Measurements from ENCODE around the gene SLIT3.

The SLIT3 gene

GRCh38 chr5:168810641-168811040 is 490.3 kb downstream of the SLIT3 start:
- Mint-ChIP-seq H3K4me3 (no peak overlapping the region), H3K27ac (no peak overlapping the region), H3K4me1 (no peaks in the 10 kb centered on the region), H3K36me3 (no peaks in the 10 kb centered on the region), H3K9me3 (no peaks in the 10 kb centered on the region), H3K27me3 (peaks cover 0 to 8% of the 10 kb centered on the region in 2 donors)
- ATAC-seq (replicated peaks) (no peak), DNase-seq (no peak)

- DNase-seq (no peak), ATAC-seq (replicated peaks) (no peak)
- Mint-ChIP-seq H3K9me3 (no peaks in the 10 kb centered on the region), H3K36me3 (no peaks in the 10 kb centered on the region), H3K4me1 (no peaks in the 10 kb centered on the region), H3K27me3 (peaks cover 0 to 8% of the 10 kb centered on the region in 2 donors), H3K27ac (no peak overlapping the region), H3K4me3 (no peak overlapping the region)
Measured at GRCh38 chr5:168809218-168809617, 491.7 kb downstream of the SLIT3 start.

DNA sequence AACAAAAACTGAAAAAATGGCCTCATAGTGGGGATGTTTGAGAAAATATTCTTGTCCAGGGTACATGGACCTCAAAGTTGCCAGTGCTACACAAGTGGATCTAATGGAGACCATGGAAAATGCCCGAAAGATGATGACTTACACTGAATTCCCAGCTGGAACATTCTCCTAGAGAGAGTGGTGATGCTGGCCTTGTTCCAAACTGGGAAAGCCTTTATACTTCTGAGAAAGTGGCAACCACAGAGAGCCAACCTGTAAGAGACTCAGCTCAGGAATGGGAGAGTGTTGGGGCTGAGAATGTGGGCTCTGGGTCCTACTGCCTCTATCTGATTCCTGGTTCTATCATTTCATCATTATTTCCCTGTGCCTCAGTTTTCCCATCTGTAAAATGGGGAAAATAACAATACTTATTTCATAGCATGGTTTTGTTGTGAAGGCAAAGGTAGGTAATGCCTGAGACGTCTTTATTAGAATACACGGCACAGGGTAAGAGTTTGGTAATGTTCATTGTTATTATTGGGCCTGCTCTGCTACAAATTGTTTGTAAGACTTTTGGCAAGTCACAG is 492.8 kb downstream of the SLIT3 start:
- no peak for DNase-seq
- no peak overlapping the region for H3K27ac Mint-ChIP-seq
- no peaks in the 10 kb centered on the region for H3K4me1 Mint-ChIP-seq
- peaks cover 6 to 13% of the 10 kb centered on the region in 2 donors for H3K27me3 Mint-ChIP-seq
- H3K36me3 Mint-ChIP-seq: no peaks in the 10 kb centered on the region
- no peak for ATAC-seq (replicated peaks)
- no peaks in the 10 kb centered on the region for H3K9me3 Mint-ChIP-seq
- H3K4me3 Mint-ChIP-seq: no peak overlapping the region

DNA sequence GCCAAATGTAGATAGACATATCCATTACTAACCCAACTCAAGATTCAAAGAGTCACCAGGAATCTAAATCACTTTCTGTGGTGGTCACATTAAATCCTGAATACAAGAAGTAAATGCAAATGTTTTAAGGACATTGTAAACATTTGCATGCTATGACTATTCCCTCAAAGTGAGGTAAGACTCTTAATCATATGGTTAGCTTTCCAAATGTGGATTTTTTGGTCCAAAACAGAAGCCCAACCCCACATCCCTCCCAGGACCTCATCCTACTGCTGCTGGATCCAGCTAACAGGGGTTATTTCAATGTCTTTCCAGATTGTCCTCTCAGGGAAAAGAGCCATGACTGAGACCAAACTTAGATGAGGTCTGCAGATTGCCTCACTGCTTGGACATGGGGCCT is 493.7 kb downstream of the SLIT3 start:
- Mint-ChIP-seq H3K9me3 (no peaks in the 10 kb centered on the region), H3K27me3 (peaks cover 6 to 13% of the 10 kb centered on the region in 2 donors), H3K4me3 (no peak overlapping the region), H3K27ac (no peak overlapping the region), H3K4me1 (no peaks in the 10 kb centered on the region), H3K36me3 (no peaks in the 10 kb centered on the region)
- DNase-seq (no peak), ATAC-seq (replicated peaks) (no peak)

GRCh38 chr5:168803541-168803940 is 497.4 kb downstream of the SLIT3 start:
- no peaks in the 10 kb centered on the region for H3K9me3 Mint-ChIP-seq
- ATAC-seq (replicated peaks) (no peak), DNase-seq (no peak)
- H3K27me3 Mint-ChIP-seq: peaks cover 13 to 15% of the 10 kb centered on the region in 2 donors
- H3K36me3 Mint-ChIP-seq: no peaks in the 10 kb centered on the region
- H3K4me3 Mint-ChIP-seq: no peak overlapping the region
- no peak overlapping the region for H3K27ac Mint-ChIP-seq
- no peaks in the 10 kb centered on the region for H3K4me1 Mint-ChIP-seq

GRCh38 chr5:168802337-168802736 is 498.6 kb downstream of the SLIT3 start:
- DNase-seq (no peak), ATAC-seq (replicated peaks) (no peak)
- Mint-ChIP-seq H3K4me1 (no peaks in the 10 kb centered on the region), H3K36me3 (no peaks in the 10 kb centered on the region), H3K27me3 (peaks cover 11 to 13% of the 10 kb centered on the region in 2 donors), H3K9me3 (no peaks in the 10 kb centered on the region), H3K27ac (no peak overlapping the region), H3K4me3 (no peak overlapping the region)

- H3K4me1 Mint-ChIP-seq: no peaks in the 10 kb centered on the region
Measured at GRCh38 chr5:168801567-168801966, 499.4 kb downstream of the SLIT3 start.

DNA sequence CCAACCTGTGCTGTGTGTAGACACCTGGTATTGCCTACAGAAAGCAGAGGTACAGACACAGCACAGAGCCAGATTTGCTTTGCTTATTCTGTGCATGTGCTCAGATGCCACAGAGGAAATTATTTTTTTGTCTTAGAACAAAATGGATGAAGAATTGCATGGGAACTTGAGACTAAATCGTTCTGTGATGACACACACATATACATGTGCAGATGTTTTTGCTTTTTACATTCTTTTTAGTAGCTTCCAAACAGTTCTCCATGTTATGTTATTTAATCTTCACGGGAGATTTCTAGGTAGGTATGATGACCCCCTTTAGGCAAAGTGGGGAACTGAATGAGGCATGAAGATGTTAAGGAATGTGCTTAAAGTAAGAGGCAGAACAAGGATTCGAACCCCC is 500.2 kb downstream of the SLIT3 start:
- no peak for ATAC-seq (replicated peaks)
- Mint-ChIP-seq H3K4me1 (no peaks in the 10 kb centered on the region), H3K27ac (no peak overlapping the region)

More at GRCh38 chr5:168801567-168801966, 499.4 kb downstream of the SLIT3 start:
- DNase-seq: no peak
- Mint-ChIP-seq H3K36me3 (no peaks in the 10 kb centered on the region), H3K9me3 (no peaks in the 10 kb centered on the region), H3K4me3 (no peak overlapping the region), H3K27ac (no peak overlapping the region), H3K27me3 (peaks cover 11 to 16% of the 10 kb centered on the region in 2 donors)
- ATAC-seq (replicated peaks): no peak

GRCh38 chr5:168798065-168799023 is 502.6 kb downstream of the SLIT3 start:
- H3K9me3 Mint-ChIP-seq: no peaks in the 10 kb centered on the region
- no peak overlapping the region for H3K4me3 Mint-ChIP-seq
- H3K4me1 Mint-ChIP-seq: no peaks in the 10 kb centered on the region
- H3K36me3 Mint-ChIP-seq: no peaks in the 10 kb centered on the region
- DNase-seq (no peak), ATAC-seq (replicated peaks) (no peak)
- peaks cover 5 to 15% of the 10 kb centered on the region in 2 donors for H3K27me3 Mint-ChIP-seq
- no peak overlapping the region for H3K27ac Mint-ChIP-seq

More for the DNA sequence above, 500.2 kb downstream of the SLIT3 start:
- Mint-ChIP-seq H3K9me3 (no peaks in the 10 kb centered on the region), H3K36me3 (no peaks in the 10 kb centered on the region), H3K27me3 (peaks cover 11 to 20% of the 10 kb centered on the region in 2 donors), H3K4me3 (no peak overlapping the region)
- no peak for DNase-seq

- Mint-ChIP-seq H3K36me3 (no peaks in the 10 kb centered on the region), H3K4me1 (no peaks in the 10 kb centered on the region), H3K4me3 (no peak overlapping the region), H3K9me3 (no peaks in the 10 kb centered on the region), H3K27me3 (peaks cover 5 to 11% of the 10 kb centered on the region in 2 donors), H3K27ac (no peak overlapping the region)
- no peak for ATAC-seq (replicated peaks)
- DNase-seq: no peak
Measured at GRCh38 chr5:168796593-168797580, 504.1 kb downstream of the SLIT3 start.

DNA sequence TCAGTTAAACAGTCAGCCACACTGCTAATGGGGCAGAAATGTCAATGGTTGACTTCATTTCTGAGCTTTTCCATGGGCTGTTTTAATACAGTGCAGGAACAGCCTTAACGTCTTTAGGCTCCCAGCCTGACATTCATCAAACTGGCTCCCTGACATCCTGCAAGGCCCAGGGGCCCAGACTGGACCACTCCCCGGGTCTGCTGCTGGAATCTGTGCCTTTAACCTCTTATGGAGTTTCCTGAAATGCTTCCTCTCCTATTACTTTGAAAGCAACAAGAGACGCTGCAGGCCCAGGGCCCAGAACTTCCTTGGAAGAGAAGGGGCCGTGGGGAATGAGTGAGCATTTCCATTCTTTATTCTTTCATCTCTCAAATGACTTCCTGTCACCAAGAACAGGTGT is 504.9 kb downstream of the SLIT3 start:
- no peak overlapping the region for H3K4me3 Mint-ChIP-seq
- no peak overlapping the region for H3K27ac Mint-ChIP-seq
- no peaks in the 10 kb centered on the region for H3K36me3 Mint-ChIP-seq
- H3K27me3 Mint-ChIP-seq: peaks cover under 1 to 7% of the 10 kb centered on the region in 2 donors
- H3K9me3 Mint-ChIP-seq: no peaks in the 10 kb centered on the region
- ATAC-seq (replicated peaks) (no peak), DNase-seq (no peak)
- H3K4me1 Mint-ChIP-seq: no peaks in the 10 kb centered on the region

GRCh38 chr5:168793841-168794837 is 506.8 kb downstream of the SLIT3 start:
- H3K4me1 Mint-ChIP-seq: no peaks in the 10 kb centered on the region
- ATAC-seq (replicated peaks): peak in 1 of 2 donors; percentile 14
- H3K27ac Mint-ChIP-seq: no peak overlapping the region
- DNase-seq: no peak
- H3K9me3 Mint-ChIP-seq: no peaks in the 10 kb centered on the region
- H3K4me3 Mint-ChIP-seq: no peak overlapping the region
- no peaks in the 10 kb centered on the region for H3K36me3 Mint-ChIP-seq
- peaks cover 0 to 7% of the 10 kb centered on the region in 2 donors for H3K27me3 Mint-ChIP-seq

GRCh38 chr5:168792678-168793077 is 508.3 kb downstream of the SLIT3 start:
- no peak overlapping the region for H3K4me3 Mint-ChIP-seq
- no peaks in the 10 kb centered on the region for H3K9me3 Mint-ChIP-seq
- ATAC-seq (replicated peaks): no peak
- peaks cover 0 to 7% of the 10 kb centered on the region in 2 donors for H3K27me3 Mint-ChIP-seq
- H3K36me3 Mint-ChIP-seq: no peaks in the 10 kb centered on the region
- H3K27ac Mint-ChIP-seq: no peak overlapping the region
- H3K4me1 Mint-ChIP-seq: no peaks in the 10 kb centered on the region
- no peak for DNase-seq
